ENCODE measurements around the gene SEMA4D.

The SEMA4D gene

DNA sequence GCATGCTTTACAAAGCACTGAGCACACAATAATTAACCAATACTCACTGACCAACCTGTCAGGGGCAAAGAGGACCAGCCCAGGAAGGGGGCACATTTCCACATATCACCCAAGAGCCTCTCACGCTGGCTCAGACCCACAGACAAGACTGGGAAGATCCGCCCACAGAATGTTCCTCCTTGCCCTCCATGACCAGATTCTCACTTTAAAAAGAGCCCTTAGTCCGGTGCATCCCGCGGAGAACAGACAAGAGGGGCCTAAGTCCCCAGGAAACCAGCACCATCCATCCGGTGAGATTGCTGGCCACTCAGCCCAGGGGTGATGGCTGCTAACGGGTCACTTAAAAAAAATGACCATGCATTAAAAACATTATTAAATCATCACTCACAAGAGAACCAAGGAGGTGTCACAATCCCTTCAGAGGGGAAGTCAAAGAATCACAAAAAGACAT, 32.9 kb downstream of the SEMA4D start:
- no peak for DNase-seq (ENCODE audit: low read depth, low spot score)
- H3K4me3 ChIP-seq (ENCODE audit: insufficient read length, low read depth), result no peak overlapping the region
- H3K4me1 ChIP-seq (ENCODE audit: insufficient read depth, insufficient read length), result peaks cover 12% of the 10 kb centered on the region
- no peak for TF ChIP-seq SUZ12 (IDR thresholded peaks at IDR 0.05; ENCODE audit: extremely low read depth, insufficient read depth, insufficient read length)
- TF ChIP-seq YY1 (IDR thresholded peaks at IDR 0.05; ENCODE audit: insufficient read depth, insufficient read length), result no peak
- TF ChIP-seq ZNF274 (IDR thresholded peaks at IDR 0.05; ENCODE audit: low read depth, low read length), result no peak
- no peaks in the 10 kb centered on the region for H3K9me3 ChIP-seq (ENCODE audit: insufficient read depth, low read length)
- H3K27me3 ChIP-seq (ENCODE audit: insufficient read depth, insufficient read length), result no peaks in the 10 kb centered on the region
- H3K9ac ChIP-seq (ENCODE audit: insufficient read length, low read depth), result no peak overlapping the region
- no peaks in the 10 kb centered on the region for H3K36me3 ChIP-seq (ENCODE audit: insufficient read depth, insufficient read length, low read length)

DNA sequence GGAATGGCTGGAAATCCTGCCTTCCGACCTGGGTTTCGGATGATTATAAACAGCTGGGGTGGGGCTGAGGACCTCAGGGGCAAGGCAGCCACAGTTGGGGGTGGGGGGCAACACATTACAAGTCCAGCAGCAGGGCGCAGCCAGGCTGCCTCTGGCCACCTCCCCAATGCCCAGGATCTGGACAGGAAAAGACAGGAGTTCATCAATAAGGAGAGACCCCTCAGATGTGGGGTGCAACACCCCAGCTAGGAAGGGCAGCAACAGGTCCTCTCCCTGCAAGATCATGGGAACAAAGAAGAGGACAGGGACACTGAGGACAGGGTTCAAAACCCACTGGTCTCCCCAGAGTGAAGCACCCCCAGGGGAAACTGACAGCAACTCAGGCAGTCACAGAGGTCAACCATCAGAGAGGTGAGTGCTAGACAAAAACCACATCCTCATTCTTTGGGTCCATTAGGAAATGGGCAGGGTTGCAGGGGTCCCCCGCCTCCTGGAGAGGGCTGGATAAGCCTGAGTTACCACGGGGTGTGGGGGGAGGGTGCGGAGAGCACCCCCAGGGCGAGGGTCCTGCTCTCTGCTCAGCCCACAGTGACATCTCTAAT, 33.5 kb downstream of the SEMA4D start:
- H3K9ac ChIP-seq (ENCODE audit: insufficient read length, low read depth), result peak overlapping the region; percentile 23
- H3K4me1 ChIP-seq (ENCODE audit: insufficient read depth, insufficient read length), result peaks cover 17% of the 10 kb centered on the region
- no peak for TF ChIP-seq SUZ12 (IDR thresholded peaks at IDR 0.05; ENCODE audit: extremely low read depth, insufficient read depth, insufficient read length)
- no peak overlapping the region for H3K4me3 ChIP-seq (ENCODE audit: insufficient read length, low read depth)
- no peak for DNase-seq (ENCODE audit: low read depth, low spot score)
- H3K27me3 ChIP-seq (ENCODE audit: insufficient read depth, insufficient read length), result no peaks in the 10 kb centered on the region
- no peaks in the 10 kb centered on the region for H3K9me3 ChIP-seq (ENCODE audit: insufficient read depth, low read length)
- no peaks in the 10 kb centered on the region for H3K36me3 ChIP-seq (ENCODE audit: insufficient read depth, insufficient read length, low read length)

DNA sequence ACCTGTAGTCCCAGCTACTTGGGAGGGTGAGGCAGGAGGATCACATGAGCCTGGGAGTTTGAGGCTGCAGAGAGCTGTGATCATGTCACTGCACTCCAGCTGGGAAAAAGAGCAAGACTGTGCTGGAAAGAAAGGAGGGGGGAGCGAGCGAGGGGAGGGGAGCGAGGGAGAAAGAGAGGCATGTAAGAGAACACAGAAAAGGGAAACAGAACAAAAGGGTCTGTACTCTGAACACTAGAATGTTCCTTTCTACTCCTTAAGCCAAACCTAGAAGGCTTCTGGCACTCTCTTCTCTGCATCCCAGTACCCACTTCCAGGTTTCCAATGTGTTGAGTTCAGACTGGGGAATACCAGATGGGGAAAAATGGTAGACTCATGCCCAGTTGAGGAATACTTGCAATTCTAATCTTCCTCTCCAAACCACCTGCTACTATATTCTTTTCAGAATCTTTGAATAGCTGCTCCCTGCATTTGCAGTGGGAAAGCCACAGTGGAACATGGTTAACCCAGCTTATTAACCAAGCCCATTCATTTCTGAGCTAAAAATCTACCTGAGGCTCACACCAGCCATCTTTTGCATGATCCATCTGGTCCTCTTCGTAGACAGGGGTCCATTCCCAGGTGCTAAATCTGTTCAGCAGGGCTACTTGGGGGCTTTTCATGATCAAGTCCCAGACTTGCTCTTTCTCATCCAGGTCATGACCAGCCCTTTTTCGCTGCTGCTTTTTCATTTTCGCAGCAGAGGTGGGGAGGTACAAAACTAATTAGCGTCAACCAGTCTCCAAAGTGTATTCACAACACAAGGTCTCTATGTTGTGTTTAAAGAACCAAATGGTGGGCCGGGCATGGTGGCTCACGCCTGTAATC, 34.9 kb downstream of the SEMA4D start:
- DNase-seq (ENCODE audit: low read depth, low spot score), result no peak
- H3K4me3 ChIP-seq (ENCODE audit: insufficient read length, low read depth), result no peak overlapping the region
- peaks cover 27% of the 10 kb centered on the region for H3K4me1 ChIP-seq (ENCODE audit: insufficient read depth, insufficient read length)
- no peak for TF ChIP-seq ZNF274 (IDR thresholded peaks at IDR 0.05; ENCODE audit: low read depth, low read length)
- no peak overlapping the region for H3K9ac ChIP-seq (ENCODE audit: insufficient read length, low read depth)
- H3K9me3 ChIP-seq (ENCODE audit: insufficient read depth, low read length), result no peaks in the 10 kb centered on the region
- no peaks in the 10 kb centered on the region for H3K27me3 ChIP-seq (ENCODE audit: insufficient read depth, insufficient read length)
- H3K36me3 ChIP-seq (ENCODE audit: insufficient read depth, insufficient read length, low read length), result no peaks in the 10 kb centered on the region

GRCh38 chr9:89462199-89462598, 35.7 kb downstream of the SEMA4D start:
- no peak for TF ChIP-seq SUZ12 (IDR thresholded peaks at IDR 0.05; ENCODE audit: extremely low read depth, insufficient read depth, insufficient read length)
- H3K9ac ChIP-seq (ENCODE audit: insufficient read length, low read depth), result no peak overlapping the region
- H3K27me3 ChIP-seq (ENCODE audit: insufficient read depth, insufficient read length), result no peaks in the 10 kb centered on the region
- no peaks in the 10 kb centered on the region for H3K36me3 ChIP-seq (ENCODE audit: insufficient read depth, insufficient read length, low read length)
- DNase-seq (ENCODE audit: low read depth, low spot score), result no peak
- peaks cover 25% of the 10 kb centered on the region for H3K4me1 ChIP-seq (ENCODE audit: insufficient read depth, insufficient read length)
- H3K9me3 ChIP-seq (ENCODE audit: insufficient read depth, low read length), result no peaks in the 10 kb centered on the region
- H3K4me3 ChIP-seq (ENCODE audit: insufficient read length, low read depth), result no peak overlapping the region

- H3K36me3 ChIP-seq (ENCODE audit: insufficient read depth, insufficient read length, low read length), result no peaks in the 10 kb centered on the region
- no peaks in the 10 kb centered on the region for H3K27me3 ChIP-seq (ENCODE audit: insufficient read depth, insufficient read length)
- TF ChIP-seq ZNF274 (IDR thresholded peaks at IDR 0.05; ENCODE audit: low read depth, low read length) (no peak), YY1 (IDR thresholded peaks at IDR 0.05; ENCODE audit: insufficient read depth, insufficient read length) (no peak), SUZ12 (IDR thresholded peaks at IDR 0.05; ENCODE audit: extremely low read depth, insufficient read depth, insufficient read length) (no peak)
- H3K9me3 ChIP-seq (ENCODE audit: insufficient read depth, low read length), result no peaks in the 10 kb centered on the region
- DNase-seq (ENCODE audit: low read depth, low spot score), result no peak
- no peak overlapping the region for H3K4me3 ChIP-seq (ENCODE audit: insufficient read length, low read depth)
- no peak overlapping the region for H3K9ac ChIP-seq (ENCODE audit: insufficient read length, low read depth)
- peaks cover 25% of the 10 kb centered on the region for H3K4me1 ChIP-seq (ENCODE audit: insufficient read depth, insufficient read length)
Measured at GRCh38 chr9:89461265-89461664, 36.6 kb downstream of the SEMA4D start.

- Histone ChIP-seq H3K36me3 (ENCODE audit: insufficient read depth, insufficient read length, low read length) (no peaks in the 10 kb centered on the region), H3K9me3 (ENCODE audit: insufficient read depth, low read length) (no peaks in the 10 kb centered on the region), H3K9ac (ENCODE audit: insufficient read length, low read depth) (no peak overlapping the region), H3K4me1 (ENCODE audit: insufficient read depth, insufficient read length) (peaks cover 21% of the 10 kb centered on the region), H3K4me3 (ENCODE audit: insufficient read length, low read depth) (no peak overlapping the region), H3K27me3 (ENCODE audit: insufficient read depth, insufficient read length) (no peaks in the 10 kb centered on the region)
- DNase-seq (ENCODE audit: low read depth, low spot score), result no peak
- TF ChIP-seq SUZ12 (IDR thresholded peaks at IDR 0.05; ENCODE audit: extremely low read depth, insufficient read depth, insufficient read length) (no peak), YY1 (IDR thresholded peaks at IDR 0.05; ENCODE audit: insufficient read depth, insufficient read length) (no peak), ZNF274 (IDR thresholded peaks at IDR 0.05; ENCODE audit: low read depth, low read length) (no peak)
Measured at GRCh38 chr9:89460551-89460950, 37.4 kb downstream of the SEMA4D start.

GRCh38 chr9:89458768-89459496, 39.0 kb downstream of the SEMA4D start:
- no peaks in the 10 kb centered on the region for H3K9me3 ChIP-seq (ENCODE audit: insufficient read depth, low read length)
- H3K4me1 ChIP-seq (ENCODE audit: insufficient read depth, insufficient read length), result peaks cover 21% of the 10 kb centered on the region
- H3K4me3 ChIP-seq (ENCODE audit: insufficient read length, low read depth), result no peak overlapping the region
- DNase-seq (ENCODE audit: low read depth, low spot score), result no peak
- H3K36me3 ChIP-seq (ENCODE audit: insufficient read depth, insufficient read length, low read length), result peaks cover 5% of the 10 kb centered on the region
- H3K27me3 ChIP-seq (ENCODE audit: insufficient read depth, insufficient read length), result no peaks in the 10 kb centered on the region
- no peak overlapping the region for H3K9ac ChIP-seq (ENCODE audit: insufficient read length, low read depth)
- no peak for TF ChIP-seq YY1 (IDR thresholded peaks at IDR 0.05; ENCODE audit: insufficient read depth, insufficient read length)
- TF ChIP-seq SUZ12 (IDR thresholded peaks at IDR 0.05; ENCODE audit: extremely low read depth, insufficient read depth, insufficient read length), result no peak
- TF ChIP-seq ZNF274 (IDR thresholded peaks at IDR 0.05; ENCODE audit: low read depth, low read length), result no peak

Data from NT2/D1 (cell line).